HepG2 (cell line): ENCODE results near the gene ALLC. TPM values are rescaled to one million over a fixed set of nuclear protein-coding genes. Genes with fewer than 3 reads are reported as not detected.
A peak's percentile ranks its signal among the peaks of the same experiment; 100 is the strongest.

Experiments used
- BATF2 ChIP-seq: sonication (generic); formaldehyde crosslinking; IDR thresholded peaks from 2 replicates; pipeline ENCODE4 v1.8.0; 2022; ENCODE audit warnings: mild to moderate bottlenecking, missing genetic modification reagents, moderate library complexity
- BHLHE40 ChIP-seq: IDR thresholded peaks from 2 replicates; pipeline ENCODE4 v1.6.1; 2011; ENCODE audit warnings: low read length, improper control_type of control experiment
- CEBPB ChIP-seq: IDR thresholded peaks from 2 replicates; pipeline ENCODE4 v1.6.1; 2011; ENCODE audit warnings: low read depth, low read length, improper control_type of control experiment, borderline replicate concordance
- DMAP1 ChIP-seq: IDR thresholded peaks from 2 replicates; pipeline ENCODE4 v1.6.1; 2016
- ELF4 ChIP-seq: sonication (generic); formaldehyde crosslinking; IDR thresholded peaks from 2 replicates; pipeline ENCODE4 v1.5.0; 2020; ENCODE audit warnings: missing genetic modification reagents, mild to moderate bottlenecking, moderate library complexity, borderline replicate concordance
- ESRRA ChIP-seq: sonication (generic); formaldehyde crosslinking; IDR thresholded peaks from 2 replicates; pipeline ENCODE4 v1.5.1; 2020; ENCODE audit warnings: mild to moderate bottlenecking, low read depth, missing genetic modification reagents
- ETV6 ChIP-seq: sonication (generic); formaldehyde crosslinking; conservative IDR thresholded peaks from 2 replicates; pipeline ENCODE4 v1.4.0; 2020; ENCODE audit warnings: missing genetic modification reagents
- EZH2 ChIP-seq: conservative IDR thresholded peaks from 2 replicates; pipeline ENCODE4 v1.6.1; 2012; ENCODE audit warnings: mild to moderate bottlenecking, low read depth, low read length, moderate library complexity
- KAT8 ChIP-seq: IDR thresholded peaks from 2 replicates; pipeline ENCODE4 v1.6.1; 2016; ENCODE audit warnings: missing genetic modification reagents, missing compliant biosample characterization
- KDM5A ChIP-seq: fragments of 200-600 bp; sonication (generic); IDR thresholded peaks from 2 replicates; pipeline ENCODE4 v1.7.0; 2018; ENCODE audit warnings: antibody characterized with exemption, mild to moderate bottlenecking, low read length, borderline replicate concordance
- KLF11 ChIP-seq: IDR thresholded peaks from 2 replicates; pipeline ENCODE4 v1.6.1; 2016; ENCODE audit warnings: missing compliant biosample characterization
- KLF6 ChIP-seq: IDR thresholded peaks from 2 replicates; pipeline ENCODE4 v1.8.0; 2016; ENCODE audit warnings: missing biosample characterization, missing genetic modification reagents
- MAFK ChIP-seq, 2 experiments: IDR thresholded peaks in 1 of 2; conservative IDR thresholded peaks in 1 of 2; 2 replicates each; pipeline ENCODE4 v1.6.1; 2011; ENCODE audit warnings: improper control_type of control experiment in 2 of 2, low read length in 2 of 2
- MIER3 ChIP-seq: IDR thresholded peaks from 2 replicates; pipeline ENCODE4 v1.6.1; 2016; ENCODE audit warnings: missing compliant biosample characterization, borderline replicate concordance
- NAIF1 ChIP-seq: sonication (generic); formaldehyde crosslinking; IDR thresholded peaks from 2 replicates; pipeline ENCODE4 v1.5.0; 2020; ENCODE audit warnings: mild to moderate bottlenecking, missing genetic modification reagents, borderline replicate concordance
- NFYB ChIP-seq: sonication (generic); formaldehyde crosslinking; IDR thresholded peaks from 2 replicates; pipeline ENCODE4 v1.4.0; 2020; ENCODE audit warnings: missing genetic modification reagents
- NR2F1 ChIP-seq, 2 experiments: fragments of 450-650 bp in 1 of 2; formaldehyde crosslinking in 1 of 2; IDR thresholded peaks; 2 replicates each; pipeline versions ENCODE4 v1.5.0 to v1.6.1; 2016 to 2020; ENCODE audit warnings: mild to moderate bottlenecking in 1 of 2, missing compliant biosample characterization in 1 of 2, missing genetic modification reagents in 1 of 2, moderate library complexity in 1 of 2
- PHF8 ChIP-seq: sonication (generic); formaldehyde crosslinking; IDR thresholded peaks from 2 replicates; pipeline ENCODE4 v1.5.0; 2020; ENCODE audit warnings: missing genetic modification reagents
- PRPF4 ChIP-seq: fragments of 200-400 bp; formaldehyde crosslinking; IDR thresholded peaks from 2 replicates; pipeline ENCODE4 v1.6.1; 2016; ENCODE audit warnings: low read length, low read depth; ENCODE audit not compliant: poor library complexity, severe bottlenecking
- RAD21 ChIP-seq: fragments of 450-650 bp; formaldehyde crosslinking; IDR thresholded peaks from 2 replicates; pipeline ENCODE4 v1.5.0; 2020; ENCODE audit warnings: mild to moderate bottlenecking
- RELA ChIP-seq: sonication (generic); formaldehyde crosslinking; IDR thresholded peaks from 2 replicates; pipeline ENCODE4 v1.4.0; 2020; ENCODE audit warnings: missing genetic modification reagents
- RXRB ChIP-seq: IDR thresholded peaks from 2 replicates; pipeline ENCODE4 v1.6.1; 2016; ENCODE audit warnings: borderline replicate concordance, missing genetic modification reagents, missing compliant biosample characterization
- SKI ChIP-seq: fragments of 450-650 bp; IDR thresholded peaks from one replicate; pipeline ENCODE4 v1.6.1; 2018; ENCODE audit warnings: mild to moderate bottlenecking; ENCODE audit not compliant: partially characterized antibody
- YEATS2 ChIP-seq: sonication (generic); formaldehyde crosslinking; IDR thresholded peaks from 2 replicates; pipeline ENCODE4 v1.4.0; 2020; ENCODE audit warnings: missing genetic modification reagents, borderline replicate concordance
- YEATS4 ChIP-seq: sonication (generic); formaldehyde crosslinking; IDR thresholded peaks from 2 replicates; pipeline ENCODE4 v1.4.0; 2020; ENCODE audit warnings: missing genetic modification reagents, borderline replicate concordance
- ZMYM2 ChIP-seq: sonication (generic); formaldehyde crosslinking; IDR thresholded peaks from 2 replicates; pipeline ENCODE4 v1.8.0; 2022; ENCODE audit warnings: mild to moderate bottlenecking, missing genetic modification reagents
- ZNF18 ChIP-seq: sonication (generic); formaldehyde crosslinking; IDR thresholded peaks from 2 replicates; pipeline ENCODE4 v1.8.0; 2022; ENCODE audit warnings: mild to moderate bottlenecking, missing genetic modification reagents; ENCODE audit not compliant: insufficient replicate concordance
- ZNF232 ChIP-seq: sonication (generic); formaldehyde crosslinking; IDR thresholded peaks from 2 replicates; pipeline ENCODE4 v1.4.0; 2020; ENCODE audit warnings: missing genetic modification reagents, borderline replicate concordance
- ZNF430 ChIP-seq: sonication (generic); formaldehyde crosslinking; IDR thresholded peaks from 2 replicates; pipeline ENCODE4 v1.9.0; 2021; ENCODE audit warnings: mild to moderate bottlenecking, missing genetic modification reagents
- ZNF703 ChIP-seq: sonication (generic); formaldehyde crosslinking; IDR thresholded peaks from 2 replicates; pipeline ENCODE4 v1.5.1; 2020; ENCODE audit warnings: missing genetic modification reagents, mild to moderate bottlenecking, moderate library complexity, borderline replicate concordance
- polyA plus RNA-seq, 8 experiments: library from polyadenylated mRNA; depleted of rRNA in 3 of 8; stranded (reverse) in 7 of 8; unstranded in 1 of 8; fragments of >200 nt; fragmentation: Illumina TruSeq in 4 of 8; extraction: Trizol in 4 of 8; gene quantifications; 2 replicates each; pipeline versions ENCODE4 v1.2.1 to v1.2.3, GENCODE V29; 2011 to 2016; ENCODE audit warnings: low read depth in 4 of 8, missing spikeins in 1 of 8, mixed read lengths in 1 of 8; ENCODE audit not compliant: insufficient read depth in 1 of 8
- total RNA-seq, 5 experiments: library from RNA; depleted of rRNA; stranded (reverse); fragments of >200 nt; fragmentation: Illumina TruSeq; extraction: Trizol; gene quantifications; 2 replicates each; pipeline ENCODE4 v1.2.3, GENCODE V29; 2016; ENCODE audit warnings: low read depth in 1 of 5

ALLC gene
- total and polyA plus RNA-seq, 2 of the 13 experiments (the other 11 are each of a cell fraction or from before 2014, with no cell fraction given), result 0.08 to 0.11 TPM

- TF ChIP-seq ZNF430 (peak; percentile 17; the same call in 1 of the 2 replicates), MIER3 (no peak), ELF4 (CRISPR knock-in tag) (no peak), NR2F1 (CRISPR knock-in tag; IDR thresholded peaks at IDR 0.05) (no peak), NFYB (0 out of 2 replicates have a peak, but pooled peaks have one; percentile 14), NAIF1 (CRISPR knock-in tag) (no peak), SKI (no peak), RXRB (CRISPR knock-in tag) (no peak), RAD21 (no peak), MAFK (conservative IDR thresholded peaks at IDR 0.05 in 1 of 2, IDR thresholded peaks at IDR 0.05 in 1 of 2; ENCODE audit: low read length in 2 of 2) (no peak), ZNF703 (CRISPR knock-in tag) (no peak), ZMYM2 (CRISPR knock-in tag) (no peak), BHLHE40 (no peak), PHF8 (peak; percentile 56; the same call in 1 of the 2 replicates), ZNF232 (CRISPR knock-in tag) (no peak), RELA (CRISPR knock-in tag) (no peak), CEBPB (peak; percentile 76; the same call in 1 of the 2 replicates), KAT8 (CRISPR knock-in tag) (no peak), KLF6 (CRISPR knock-in tag) (no peak), ETV6 (no peak), DMAP1 (CRISPR knock-in tag) (peak; percentile 57; the same call in 1 of the 2 replicates), ZNF18 (no peak), KDM5A (no peak), YEATS2 (CRISPR knock-in tag) (peak; percentile 53; the same call in 1 of the 2 replicates), EZH2 (no peak), YEATS4 (CRISPR knock-in tag) (peak; percentile 53), BATF2 (no peak), ESRRA (CRISPR knock-in tag) (peak; percentile 10; the same call in 1 of the 2 replicates), PRPF4 (no peak), KLF11 (CRISPR knock-in tag) (peak; percentile 28; the same call in 1 of the 2 replicates)
Observed at GRCh38 chr2:3659447-3660432, 1.7 kb downstream of the ALLC start (continued).
